Bronchial epithelial cell (primary cell): ENCODE measurements around the gene RANBP2. TPM values are rescaled to one million over a fixed set of nuclear protein-coding genes. Genes with fewer than 3 reads are reported as not detected.
"Not testable (repeated sequence)": the region's sequence is repeated elsewhere in the genome, so short reads cannot be mapped to it uniquely, and the experiment has no call there.

Source experiments
- DNase-seq: peaks from one replicate; pipeline ENCODE4 v3.0.0-alpha.2; 2010; ENCODE audit warnings: low read depth
- FAIRE-seq: peaks from 2 replicates; lab custom pipeline; 2011; peaks lifted over from hg19 to GRCh38; lab: Jason Lieb, UNC
- H3K27me3 ChIP-seq: 2 replicates; pipeline ENCODE4 v1.5.1; 2011; ENCODE audit warnings: low read length; ENCODE audit not compliant: control insufficient read depth, insufficient read depth
- H3K36me3 ChIP-seq: 2 replicates; pipeline ENCODE4 v1.5.1; 2011; ENCODE audit warnings: low read length; ENCODE audit not compliant: control insufficient read depth, insufficient read depth
- H3K4me3 ChIP-seq: 2 replicates; pipeline ENCODE4 v1.5.1; 2011; ENCODE audit warnings: mild to moderate bottlenecking, low read depth, low read length, control low read depth
- total RNA-seq: library from RNA; depleted of rRNA; stranded (reverse); fragments of >200 nt; gene quantifications from 2 replicates; pipeline ENCODE4 v1.2.1, GENCODE V29; 2014
- TF ChIP-seq, protein P1 (sequence below): IDR thresholded peaks from 2 replicates; pipeline ENCODE4 v1.5.1; 2011; ENCODE audit warnings: mild to moderate bottlenecking, moderate library complexity, low read length, control low read depth, inconsistent platforms; ENCODE audit not compliant: insufficient read depth, severe bottlenecking

Gene RANBP2
- 48.7 and 56.1 TPM in 2 replicates for total RNA-seq

DNA sequence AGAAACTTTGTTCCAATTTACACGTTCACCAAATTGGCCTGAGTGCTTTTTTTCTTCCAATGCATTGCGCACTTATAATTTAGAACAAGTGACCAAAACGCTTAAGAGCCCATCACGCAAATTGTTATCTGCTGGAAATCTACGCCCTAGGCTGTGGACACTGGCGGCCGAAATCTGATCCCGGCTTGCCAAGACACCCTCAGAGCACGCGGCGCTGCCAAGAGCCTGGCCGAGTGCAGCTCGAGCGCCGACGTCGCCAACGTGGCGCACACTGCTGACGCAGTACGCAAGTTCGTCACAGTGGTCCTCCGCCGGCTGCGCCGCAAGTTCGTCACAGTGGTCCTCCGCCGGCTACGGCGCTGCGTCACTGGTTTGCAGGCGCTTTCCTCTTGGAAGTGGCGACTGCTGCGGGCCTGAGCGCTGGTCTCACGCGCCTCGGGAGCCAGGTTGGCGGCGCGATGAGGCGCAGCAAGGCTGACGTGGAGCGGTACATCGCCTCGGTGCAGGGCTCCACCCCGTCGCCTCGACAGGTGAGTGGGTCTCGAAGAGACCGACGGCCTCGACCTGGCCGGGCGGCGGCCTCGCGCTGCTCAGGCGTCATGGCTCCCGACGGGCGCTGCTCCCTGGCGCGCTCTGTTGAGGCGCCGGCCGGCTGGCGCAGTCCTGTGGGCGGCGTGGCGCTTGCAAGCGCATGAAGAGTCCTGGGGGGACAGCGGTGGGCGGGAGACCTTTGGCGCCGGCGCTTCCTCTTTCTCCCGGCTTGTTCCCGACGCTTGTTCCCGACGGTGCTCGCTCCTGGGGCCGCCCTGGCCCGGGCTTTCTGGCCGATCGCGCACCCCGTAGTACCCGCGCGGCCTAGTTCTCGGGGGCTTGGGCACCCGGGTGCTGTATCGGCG lies at the start of gene RANBP2:
RANBP2 (plus strand) TSS at position 334 of the 896 bp plus-strand sequence; CDS start at position 459, 125 bp downstream.
- peak within 1 kb of the TSS; percentile 82 for H3K4me3 ChIP-seq
- FAIRE-seq (no peak), DNase-seq (peak; percentile 94)
- TF ChIP-seq, protein P1, sequence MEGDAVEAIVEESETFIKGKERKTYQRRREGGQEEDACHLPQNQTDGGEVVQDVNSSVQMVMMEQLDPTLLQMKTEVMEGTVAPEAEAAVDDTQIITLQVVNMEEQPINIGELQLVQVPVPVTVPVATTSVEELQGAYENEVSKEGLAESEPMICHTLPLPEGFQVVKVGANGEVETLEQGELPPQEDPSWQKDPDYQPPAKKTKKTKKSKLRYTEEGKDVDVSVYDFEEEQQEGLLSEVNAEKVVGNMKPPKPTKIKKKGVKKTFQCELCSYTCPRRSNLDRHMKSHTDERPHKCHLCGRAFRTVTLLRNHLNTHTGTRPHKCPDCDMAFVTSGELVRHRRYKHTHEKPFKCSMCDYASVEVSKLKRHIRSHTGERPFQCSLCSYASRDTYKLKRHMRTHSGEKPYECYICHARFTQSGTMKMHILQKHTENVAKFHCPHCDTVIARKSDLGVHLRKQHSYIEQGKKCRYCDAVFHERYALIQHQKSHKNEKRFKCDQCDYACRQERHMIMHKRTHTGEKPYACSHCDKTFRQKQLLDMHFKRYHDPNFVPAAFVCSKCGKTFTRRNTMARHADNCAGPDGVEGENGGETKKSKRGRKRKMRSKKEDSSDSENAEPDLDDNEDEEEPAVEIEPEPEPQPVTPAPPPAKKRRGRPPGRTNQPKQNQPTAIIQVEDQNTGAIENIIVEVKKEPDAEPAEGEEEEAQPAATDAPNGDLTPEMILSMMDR = no peak
- no peaks in the 10 kb centered on the region for H3K36me3 ChIP-seq
- no peaks in the 10 kb centered on the region for H3K27me3 ChIP-seq

DNA sequence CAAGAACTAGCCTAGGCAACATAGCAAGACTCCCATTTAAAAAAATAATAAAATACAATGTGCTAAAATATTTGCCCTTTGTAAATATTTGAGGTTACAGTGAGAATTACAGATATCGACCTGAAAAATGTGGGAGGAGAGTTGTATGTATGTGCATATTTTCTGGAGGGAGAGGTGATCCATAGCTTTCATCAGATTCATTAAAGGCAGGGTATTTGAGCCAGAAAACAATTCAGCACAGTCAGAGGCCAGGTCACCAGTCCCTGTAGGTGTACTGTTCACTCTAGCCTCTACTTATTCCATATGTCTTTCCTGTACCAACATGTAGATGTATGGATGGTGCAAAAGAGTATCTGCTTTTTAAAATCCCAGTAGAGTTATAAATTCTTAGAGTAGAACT lies 49.0 kb upstream of the RANBP2 start:
- not testable (repeated sequence) for H3K36me3 ChIP-seq, H3K4me3 ChIP-seq, DNase-seq, H3K27me3 ChIP-seq, FAIRE-seq

DNA sequence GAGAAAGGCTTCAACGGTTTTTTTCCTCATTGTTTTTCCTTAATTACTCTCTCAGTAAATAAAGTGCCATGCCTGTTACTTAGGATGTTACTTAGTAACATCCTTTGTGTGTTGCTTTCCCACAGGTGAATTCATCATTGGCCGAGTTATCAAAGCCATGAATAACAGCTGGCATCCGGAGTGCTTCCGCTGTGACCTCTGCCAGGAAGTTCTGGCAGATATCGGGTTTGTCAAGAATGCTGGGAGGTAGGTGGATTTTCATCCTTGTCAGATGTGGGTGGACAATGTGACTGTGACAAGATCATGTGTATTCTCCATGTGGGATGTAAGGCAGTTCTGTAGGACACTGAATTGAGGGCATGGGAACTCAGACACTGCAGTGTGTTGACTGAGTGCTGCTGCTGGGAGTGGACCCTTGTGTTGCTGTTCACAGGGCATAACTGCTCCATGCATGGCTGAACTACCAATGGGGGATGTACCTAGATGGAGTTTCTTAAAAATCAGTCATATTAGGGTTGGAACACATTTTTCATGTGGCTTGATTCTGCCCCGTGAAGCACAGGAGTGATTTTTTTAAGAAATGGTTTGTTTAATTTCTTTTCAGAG lies 47.0 kb upstream of the RANBP2 start:
- not testable (repeated sequence) for FAIRE-seq

DNA sequence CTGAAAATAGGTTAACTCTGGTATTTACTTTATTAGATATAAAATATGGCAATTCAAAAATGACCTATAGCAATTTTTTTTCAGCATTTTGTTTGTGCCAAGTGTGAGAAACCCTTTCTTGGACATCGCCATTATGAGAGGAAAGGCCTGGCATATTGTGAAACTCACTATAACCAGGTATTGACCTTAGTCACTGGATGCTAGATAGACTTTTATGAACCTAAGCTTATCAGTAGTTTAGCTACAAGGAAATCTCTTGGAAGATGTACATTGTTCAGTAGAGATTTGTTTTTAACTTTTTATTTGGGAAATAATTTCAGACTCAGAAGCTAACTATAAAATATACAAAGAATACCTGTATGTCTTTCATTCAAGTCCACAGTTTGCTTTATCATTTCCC lies 42.8 kb upstream of the RANBP2 start:
- H3K36me3 ChIP-seq, H3K27me3 ChIP-seq, FAIRE-seq, H3K4me3 ChIP-seq, DNase-seq: not testable (repeated sequence)

More for the DNA sequence above, 47.0 kb upstream of the RANBP2 start:
- DNase-seq, H3K27me3 ChIP-seq, H3K36me3 ChIP-seq, H3K4me3 ChIP-seq: not testable (repeated sequence)

DNA sequence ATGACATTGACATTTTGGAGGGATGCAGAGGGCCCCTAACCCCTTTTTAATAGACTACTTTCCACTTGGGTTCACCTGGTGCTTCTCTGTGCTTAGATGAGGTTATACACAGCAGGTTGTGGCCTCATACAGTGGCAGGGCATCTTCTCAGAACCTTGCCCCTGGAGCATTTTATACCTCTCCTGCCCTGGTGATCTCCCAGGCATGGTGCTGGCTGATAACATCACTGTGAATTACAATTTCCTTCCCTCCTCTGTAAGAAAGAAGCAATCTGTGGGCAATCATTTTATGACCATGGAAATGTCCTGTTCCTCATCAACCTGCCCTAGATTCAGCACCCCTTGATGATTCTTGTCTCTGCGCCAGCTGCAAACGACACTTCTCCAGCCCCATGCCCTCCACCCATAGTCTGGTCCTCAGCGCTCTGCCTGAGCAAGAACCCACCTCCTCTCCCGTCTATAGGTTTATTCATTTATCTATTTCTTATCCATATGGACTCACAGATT lies 42.0 kb upstream of the RANBP2 start:
- H3K36me3 ChIP-seq, H3K4me3 ChIP-seq, DNase-seq, FAIRE-seq, H3K27me3 ChIP-seq: not testable (repeated sequence)

DNA sequence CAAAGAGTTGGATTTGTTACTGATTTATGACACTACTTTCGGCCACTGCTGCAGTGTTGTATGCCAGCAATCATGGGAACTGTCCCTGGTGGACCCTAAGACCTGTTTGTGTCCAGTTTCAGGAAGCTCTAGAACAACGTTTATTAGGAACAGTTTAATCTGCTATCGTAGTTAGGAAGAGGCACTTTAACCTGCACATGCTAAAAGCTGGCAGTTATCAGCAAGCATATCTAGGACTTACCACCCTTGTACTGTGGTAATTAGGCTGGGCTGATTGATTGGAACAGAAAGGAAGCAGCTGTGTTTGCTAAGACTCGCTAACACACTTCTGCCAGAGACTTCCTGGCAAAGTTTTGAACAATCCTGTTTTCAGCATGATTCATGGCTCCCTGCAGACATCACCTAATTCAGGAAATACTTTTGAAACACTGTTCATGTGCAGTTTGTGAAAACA lies 41.1 kb upstream of the RANBP2 start:
- not testable (repeated sequence) for FAIRE-seq, H3K4me3 ChIP-seq, H3K27me3 ChIP-seq, H3K36me3 ChIP-seq
- DNase-seq = peak; percentile 79

DNA sequence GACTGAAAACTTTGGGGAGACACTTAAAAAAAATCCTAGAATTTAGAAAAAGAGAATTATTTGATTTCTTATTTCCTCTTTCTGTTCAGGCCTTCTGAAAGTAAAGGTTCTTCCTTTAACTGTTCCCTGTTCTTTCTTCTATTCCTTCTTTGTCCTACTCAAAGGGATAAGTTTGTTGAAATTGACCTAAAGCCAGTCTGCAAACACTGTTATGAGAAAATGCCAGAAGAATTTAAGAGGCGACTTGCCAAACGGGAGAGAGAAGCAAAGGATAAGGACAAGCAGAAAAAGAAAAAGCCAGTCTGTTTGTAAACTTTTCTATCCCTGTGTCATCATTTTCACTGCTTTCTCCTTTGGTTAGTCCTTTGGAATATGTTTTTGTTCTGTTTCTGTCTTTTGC lies 38.5 kb upstream of the RANBP2 start:
- H3K36me3 ChIP-seq, FAIRE-seq, DNase-seq, H3K27me3 ChIP-seq, H3K4me3 ChIP-seq: not testable (repeated sequence)

DNA sequence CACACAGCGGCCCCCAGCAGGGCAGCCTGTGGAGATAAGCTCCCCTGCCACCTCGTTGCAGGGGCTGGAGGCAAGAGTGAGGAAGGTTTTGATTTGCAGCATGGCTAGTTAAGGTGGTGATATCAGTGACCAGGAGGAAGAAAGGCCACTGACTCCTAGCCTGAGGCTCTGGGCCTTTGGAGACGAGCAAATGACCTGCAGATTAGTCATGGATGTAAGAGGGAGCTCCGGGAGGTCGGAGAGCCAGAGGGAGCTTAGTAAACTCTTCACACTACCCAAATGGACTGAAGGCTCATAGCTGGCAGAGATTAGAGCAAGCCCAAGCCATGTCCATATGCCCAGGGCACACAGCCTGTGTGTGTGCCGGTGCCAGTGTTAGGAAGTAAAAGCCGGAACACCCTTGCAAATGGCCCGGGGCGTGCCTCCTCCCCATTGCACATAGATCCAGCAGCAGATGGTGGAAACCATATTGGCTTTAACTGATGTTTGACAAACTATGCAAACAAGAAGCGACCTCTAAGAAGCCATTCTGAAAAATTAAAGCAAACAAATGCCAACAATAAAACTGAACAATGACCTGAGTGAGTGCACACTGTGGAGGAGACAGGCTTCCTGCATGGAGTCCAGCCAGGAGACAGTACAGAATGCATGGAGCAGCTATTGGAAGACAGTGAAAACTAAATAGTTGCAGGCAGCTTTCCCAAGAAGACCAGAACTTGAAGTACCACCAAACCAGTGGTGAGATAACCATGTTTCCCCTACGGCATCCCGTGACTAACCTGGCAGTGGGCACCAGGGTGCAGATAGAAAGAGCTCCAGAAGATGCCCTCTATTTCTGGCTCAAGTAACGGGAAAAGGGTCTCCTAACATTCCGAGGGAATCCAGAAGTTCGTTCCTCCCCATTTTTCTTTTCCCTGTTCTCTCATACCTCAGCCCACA lies 30.2 kb upstream of the RANBP2 start:
- H3K4me3 ChIP-seq, H3K36me3 ChIP-seq, H3K27me3 ChIP-seq, FAIRE-seq, DNase-seq: not testable (repeated sequence)

DNA sequence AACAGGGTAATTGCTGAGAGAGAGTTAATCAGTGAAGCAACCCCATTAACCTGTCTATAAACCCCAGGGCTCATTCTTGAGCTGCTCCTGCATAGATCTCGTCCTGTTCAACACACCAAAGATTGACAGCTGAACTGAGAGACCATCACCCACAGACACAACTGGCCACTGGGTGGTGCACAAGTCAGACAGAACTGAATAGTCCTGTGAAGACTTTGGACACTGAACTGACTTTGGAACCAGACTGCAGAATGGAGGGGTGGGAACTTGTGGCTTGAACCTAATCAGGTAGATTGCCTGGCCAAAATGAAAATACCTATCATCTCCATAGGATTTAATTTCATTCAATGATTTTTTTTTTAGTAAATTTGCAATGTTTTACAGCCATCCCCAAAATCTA lies 29.3 kb upstream of the RANBP2 start:
- not testable (repeated sequence) for H3K36me3 ChIP-seq, H3K4me3 ChIP-seq, DNase-seq, FAIRE-seq, H3K27me3 ChIP-seq
